HepG2 (cell line): ENCODE measurements around the gene KAT6B.

Experiments
- CTCF ChIP-seq: sonication (generic); formaldehyde crosslinking; IDR thresholded peaks from 2 replicates; pipeline ENCODE4 v1.5.0; 2020; ENCODE audit warnings: mild to moderate bottlenecking, missing genetic modification reagents, moderate library complexity
- TAF1 ChIP-seq: sonication (generic); formaldehyde crosslinking; IDR thresholded peaks from 2 replicates; pipeline ENCODE4 v1.4.0; 2020; ENCODE audit warnings: missing genetic modification reagents
- TOE1 ChIP-seq: sonication (generic); formaldehyde crosslinking; IDR thresholded peaks from 2 replicates; pipeline ENCODE4 v1.4.0; 2020; ENCODE audit warnings: mild to moderate bottlenecking, missing genetic modification reagents
- ZNF263 ChIP-seq: sonication (generic); formaldehyde crosslinking; IDR thresholded peaks from 2 replicates; pipeline ENCODE4 v1.4.0; 2020; ENCODE audit warnings: missing genetic modification reagents
- ZNF761 ChIP-seq: sonication (generic); formaldehyde crosslinking; conservative IDR thresholded peaks from 2 replicates; pipeline ENCODE4 v1.4.0; 2020; ENCODE audit warnings: mild to moderate bottlenecking, missing genetic modification reagents

GRCh38 chr10:75051308-75051707, 224.9 kb downstream of the KAT6B start:
- TF ChIP-seq CTCF (CRISPR knock-in tag) (no peak), TAF1 (CRISPR knock-in tag) (no peak), TOE1 (CRISPR knock-in tag) (no peak), ZNF263 (CRISPR knock-in tag) (no peak), ZNF761 (no peak)
